ENCODE data around the gene ANKLE1.

- TF ChIP-seq POLR2A (IDR thresholded peaks at IDR 0.05; ENCODE audit: low read length) (peak; percentile 87), GATA1 (IDR thresholded peaks at IDR 0.05; ENCODE audit: low read depth, low read length) (no peak)
Observed at GRCh38 chr19:17266975-17267788, 14.5 kb upstream of the ANKLE1 start, which contains the start of gene BABAM1.
